DMS 273 (cell line): ENCODE data around the gene PPM1B.
A peak's percentile ranks its signal among the peaks of the same experiment; 100 is the strongest.
"Not testable (repeated sequence)": the region's sequence is repeated elsewhere in the genome, so short reads cannot be mapped to it uniquely, and the experiment has no call there.

Experiments
- DNase-seq: peaks from one replicate; lab custom pipeline; 2025; ENCODE audit not compliant: unreplicated experiment; lab: John Stamatoyannopoulos, UW

PPM1B gene

GRCh38 chr2:44155666-44156446 is 12.8 kb upstream of the PPM1B start:
- no peak for DNase-seq

- DNase-seq: no peak
Observed at GRCh38 chr2:44163777-44164176, 4.9 kb upstream of the PPM1B start.

GRCh38 chr2:44164617-44165016 is 4.1 kb upstream of the PPM1B start:
- DNase-seq: no peak

- DNase-seq: no peak
Observed at GRCh38 chr2:44166096-44166495, 2.6 kb upstream of the PPM1B start.

- peak; percentile 42 for DNase-seq
Observed at GRCh38 chr2:44167311-44167907, 1.3 kb upstream of the PPM1B start.

- DNase-seq: peak; percentile 100
Observed at GRCh38 chr2:44167908-44168680, 581 bp upstream of the PPM1B start.

GRCh38 chr2:44169155-44169898 is 652 bp downstream of the PPM1B start:
- DNase-seq: peak; percentile 81

GRCh38 chr2:44170311-44170717 is 1.6 kb downstream of the PPM1B start:
- DNase-seq: peak; percentile 30

GRCh38 chr2:44171018-44171417 is 2.3 kb downstream of the PPM1B start:
- DNase-seq: no peak

- not testable (repeated sequence) for DNase-seq
Observed at GRCh38 chr2:44171442-44171841, 2.8 kb downstream of the PPM1B start.

- DNase-seq: no peak
Observed at GRCh38 chr2:44172576-44172975, 3.9 kb downstream of the PPM1B start.

GRCh38 chr2:44178950-44179349 is 10.3 kb downstream of the PPM1B start:
- DNase-seq: no peak

- DNase-seq: no peak
Observed at GRCh38 chr2:44181648-44182047, 13.0 kb downstream of the PPM1B start.

- DNase-seq: no peak
Observed at GRCh38 chr2:44184106-44184505, 15.4 kb downstream of the PPM1B start.

- no peak for DNase-seq
Observed at GRCh38 chr2:44186810-44187209, 18.1 kb downstream of the PPM1B start.

GRCh38 chr2:44187251-44187650 is 18.6 kb downstream of the PPM1B start:
- no peak for DNase-seq

GRCh38 chr2:44188696-44189095 is 20.0 kb downstream of the PPM1B start:
- no peak for DNase-seq

- DNase-seq: no peak
Observed at GRCh38 chr2:44189104-44189503, 20.4 kb downstream of the PPM1B start.

- DNase-seq: no peak
Observed at GRCh38 chr2:44190526-44190925, 21.9 kb downstream of the PPM1B start.

GRCh38 chr2:44191739-44192138 is 23.1 kb downstream of the PPM1B start:
- DNase-seq: no peak

- no peak for DNase-seq
Observed at GRCh38 chr2:44192646-44193045, 24.0 kb downstream of the PPM1B start.
